Activated CD4-positive, alpha-beta T cell treated with anti-CD3 and anti-CD28 coated beads, Interleukin-2, Interleukin-6, amounts not matched to agents 100 ng/mL and 50 ng/mL, durations not matched to agents 16 hours and 8 hours (primary cell): Measurements from ENCODE around the gene GBE1.
"Not testable (repeated sequence)": the region's sequence is repeated elsewhere in the genome, so short reads cannot be mapped to it uniquely, and the experiment has no call there.

Experiments used
- DNase-seq: peaks from one replicate; pipeline ENCODE4 v3.0.0-alpha.2; 2020

GBE1 gene

GRCh38 chr3:81518945-81519344, 242.5 kb downstream of the GBE1 start:
- no peak for DNase-seq

DNA sequence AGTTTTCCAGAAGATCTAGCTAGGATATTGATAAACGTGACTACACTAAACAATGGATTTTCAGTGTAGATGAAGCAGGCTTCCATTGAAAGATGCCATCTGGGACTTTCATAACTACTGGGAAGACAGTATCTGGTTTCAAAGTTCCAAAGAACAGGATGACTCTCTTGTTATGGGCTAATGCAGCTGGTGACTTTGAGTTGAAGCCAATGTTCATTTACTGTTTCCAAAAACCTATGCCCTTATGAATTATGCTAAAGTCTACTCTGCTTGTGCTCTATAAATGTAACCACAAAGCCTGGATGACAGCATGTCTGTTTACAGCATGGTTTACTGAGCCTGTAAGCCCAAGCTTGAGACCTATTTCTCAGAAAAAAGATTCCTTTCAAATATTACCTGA, 245.4 kb downstream of the GBE1 start:
- DNase-seq, result no peak

- no peak for DNase-seq
Observed at GRCh38 chr3:81513591-81513990, 247.9 kb downstream of the GBE1 start.

DNA sequence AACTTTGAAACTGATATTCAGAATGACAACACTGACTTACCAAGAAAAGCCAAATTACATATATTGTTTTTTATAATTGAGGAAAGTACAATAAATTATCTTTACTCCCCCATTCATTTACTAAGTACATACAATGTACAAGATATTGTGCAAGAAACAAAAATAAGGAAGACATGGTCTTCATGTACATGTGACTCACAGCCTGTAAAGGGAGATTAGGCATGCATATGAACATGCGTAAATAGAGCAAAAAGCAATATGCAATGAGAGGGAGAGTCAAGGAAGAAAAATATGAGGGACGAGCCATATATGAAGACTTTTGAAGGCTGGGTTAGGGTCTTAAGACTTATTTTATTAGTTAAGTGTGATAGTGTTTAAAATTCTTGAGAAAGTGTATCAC, 258.4 kb downstream of the GBE1 start:
- no peak for DNase-seq

DNA sequence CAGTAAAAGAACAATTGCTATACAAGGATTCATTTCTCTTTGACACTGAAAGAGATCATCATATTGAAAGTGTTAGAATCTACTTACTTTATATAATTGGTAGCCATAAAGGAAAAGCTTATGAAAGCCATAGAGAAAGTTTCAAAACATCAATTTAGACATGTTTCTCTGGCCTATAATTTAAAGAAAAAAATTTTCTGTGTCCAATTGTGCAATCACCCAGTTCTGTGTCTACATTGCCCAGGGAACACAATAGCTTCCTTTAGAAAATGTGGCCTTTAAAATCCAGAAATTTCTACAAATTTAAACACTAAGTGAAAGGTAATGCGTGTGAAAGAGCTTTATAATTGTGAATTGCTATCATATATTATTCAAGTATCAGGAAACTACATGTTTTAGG, 259.2 kb downstream of the GBE1 start:
- DNase-seq, result no peak

- no peak for DNase-seq
Observed at GRCh38 chr3:81500039-81500438, 261.4 kb downstream of the GBE1 start.

GRCh38 chr3:81497572-81498251, 263.7 kb downstream of the GBE1 start:
- DNase-seq, result no peak

- DNase-seq, result no peak
Observed at GRCh38 chr3:81496407-81497104, 264.9 kb downstream of the GBE1 start.

DNA sequence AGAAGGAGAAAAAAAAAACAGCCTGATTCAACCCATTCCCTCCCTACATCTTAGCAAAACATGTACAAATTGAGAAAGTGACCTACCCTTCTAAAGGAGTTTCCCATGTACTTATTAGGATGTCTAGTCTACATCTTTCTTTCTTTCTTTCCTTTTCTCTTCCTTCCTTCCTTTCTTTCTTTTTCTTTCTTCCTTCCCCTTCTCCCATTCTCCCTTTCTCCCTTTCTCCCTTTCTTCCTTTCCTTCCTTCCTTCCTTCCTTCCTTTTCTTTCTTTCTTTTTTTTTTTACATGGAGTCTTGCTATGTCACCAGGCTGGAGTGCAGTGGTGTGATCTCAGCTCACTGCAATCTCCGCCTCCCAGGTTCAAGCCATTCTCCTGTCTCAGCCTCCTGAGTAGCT, 269.0 kb downstream of the GBE1 start:
- DNase-seq, result not testable (repeated sequence)

- DNase-seq, result no peak
Observed at GRCh38 chr3:81492040-81492439, 269.4 kb downstream of the GBE1 start.

DNA sequence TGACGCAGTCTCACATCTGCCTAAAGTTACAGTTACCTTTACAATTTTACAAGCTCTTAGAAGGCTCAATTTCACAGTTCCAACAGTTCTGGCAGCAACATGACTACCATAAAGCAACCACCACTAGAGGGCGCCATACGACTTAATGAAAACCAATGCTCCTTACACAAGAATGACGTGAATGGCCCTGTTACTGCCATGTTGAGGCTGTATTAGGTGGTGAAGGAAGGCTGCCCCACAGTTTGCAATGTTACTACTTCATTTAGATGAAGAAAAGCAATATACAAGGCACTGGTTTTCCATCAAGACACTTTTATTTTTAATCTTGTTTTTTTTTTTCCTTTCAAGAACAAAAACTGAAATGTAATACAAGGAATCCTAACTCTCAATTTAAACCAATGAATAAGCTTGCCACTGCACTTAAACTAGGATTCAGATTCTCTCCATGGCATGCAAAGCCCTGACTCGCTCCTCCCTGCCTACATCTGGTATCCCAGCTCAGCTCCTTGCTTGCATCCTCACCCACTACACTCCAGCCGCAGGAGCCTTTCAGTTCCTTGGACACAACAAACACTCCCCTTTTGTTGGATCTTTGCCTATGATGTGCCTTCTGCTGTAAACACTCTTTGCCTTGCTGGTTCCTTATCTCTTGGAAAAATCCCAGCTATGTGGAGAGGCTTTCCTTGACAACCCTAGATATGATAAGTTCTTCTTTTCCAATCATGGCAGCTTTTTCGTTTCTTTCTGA, 270.7 kb downstream of the GBE1 start:
- peak; percentile 84 for DNase-seq

- no peak for DNase-seq
Observed at GRCh38 chr3:81485444-81485865, 276.0 kb downstream of the GBE1 start.

DNA sequence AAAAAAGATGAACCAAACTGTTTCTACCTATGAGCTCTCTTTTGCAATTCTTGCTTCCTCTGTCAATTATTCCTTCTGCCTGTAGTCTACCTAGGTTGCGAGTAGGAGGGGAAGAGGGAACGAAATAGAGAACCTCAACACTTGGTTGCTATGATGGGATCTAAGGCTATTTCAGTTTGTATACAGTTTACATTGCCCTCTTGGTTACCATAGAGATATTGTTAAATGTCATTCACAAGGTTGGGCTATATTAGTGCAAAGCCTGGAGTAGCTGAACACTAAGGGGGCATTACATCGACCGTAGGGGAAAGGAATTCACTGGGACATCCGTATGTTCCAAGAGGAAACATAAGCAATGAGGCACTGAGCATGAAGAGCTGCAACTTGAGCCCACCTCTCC, 276.9 kb downstream of the GBE1 start:
- no peak for DNase-seq

- DNase-seq, result no peak
Observed at GRCh38 chr3:81483046-81483445, 278.4 kb downstream of the GBE1 start.

- no peak for DNase-seq
Observed at GRCh38 chr3:81477740-81478139, 283.7 kb downstream of the GBE1 start.

- no peak for DNase-seq
Observed at GRCh38 chr3:81476692-81477091, 284.8 kb downstream of the GBE1 start.

- no peak for DNase-seq
Observed at GRCh38 chr3:81472600-81473362, 288.7 kb downstream of the GBE1 start.

DNA sequence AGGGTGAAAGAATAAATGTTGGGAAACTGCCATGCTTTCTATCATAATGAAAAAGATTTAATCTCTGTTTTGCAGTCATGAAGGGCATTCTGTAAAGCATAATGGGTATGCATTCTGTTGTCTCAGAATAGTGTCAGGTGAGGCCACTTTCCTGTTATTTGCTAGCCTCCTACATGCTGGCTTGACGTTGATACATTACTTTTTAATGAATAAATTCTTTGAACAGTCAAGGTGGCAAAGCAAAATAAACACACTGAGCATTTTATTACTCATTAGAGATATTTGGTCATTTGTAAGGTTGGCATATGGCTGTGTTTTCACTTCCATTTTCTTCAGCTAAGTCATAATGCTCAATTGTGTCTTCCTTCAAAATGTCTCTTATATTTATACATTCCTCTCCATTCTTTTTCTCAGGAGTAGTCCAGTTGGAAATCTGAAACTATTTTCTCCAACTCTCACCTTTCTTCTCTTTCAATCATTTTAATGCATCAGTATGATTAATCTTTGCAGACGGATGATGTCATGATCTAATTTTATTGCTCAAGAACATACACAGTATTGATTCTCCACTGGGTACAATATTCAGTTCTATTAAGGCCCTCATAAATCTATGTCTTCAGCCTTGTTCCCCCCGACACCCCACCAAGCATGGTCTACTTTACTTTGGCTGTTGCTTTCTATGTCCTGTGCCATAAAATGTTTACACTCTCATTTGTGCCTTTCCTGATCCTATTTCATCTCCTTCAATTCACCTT, 290.7 kb downstream of the GBE1 start:
- no peak for DNase-seq

GRCh38 chr3:81468391-81468790, 293.1 kb downstream of the GBE1 start:
- no peak for DNase-seq

- DNase-seq, result no peak
Observed at GRCh38 chr3:81466201-81466560, 295.3 kb downstream of the GBE1 start.

DNA sequence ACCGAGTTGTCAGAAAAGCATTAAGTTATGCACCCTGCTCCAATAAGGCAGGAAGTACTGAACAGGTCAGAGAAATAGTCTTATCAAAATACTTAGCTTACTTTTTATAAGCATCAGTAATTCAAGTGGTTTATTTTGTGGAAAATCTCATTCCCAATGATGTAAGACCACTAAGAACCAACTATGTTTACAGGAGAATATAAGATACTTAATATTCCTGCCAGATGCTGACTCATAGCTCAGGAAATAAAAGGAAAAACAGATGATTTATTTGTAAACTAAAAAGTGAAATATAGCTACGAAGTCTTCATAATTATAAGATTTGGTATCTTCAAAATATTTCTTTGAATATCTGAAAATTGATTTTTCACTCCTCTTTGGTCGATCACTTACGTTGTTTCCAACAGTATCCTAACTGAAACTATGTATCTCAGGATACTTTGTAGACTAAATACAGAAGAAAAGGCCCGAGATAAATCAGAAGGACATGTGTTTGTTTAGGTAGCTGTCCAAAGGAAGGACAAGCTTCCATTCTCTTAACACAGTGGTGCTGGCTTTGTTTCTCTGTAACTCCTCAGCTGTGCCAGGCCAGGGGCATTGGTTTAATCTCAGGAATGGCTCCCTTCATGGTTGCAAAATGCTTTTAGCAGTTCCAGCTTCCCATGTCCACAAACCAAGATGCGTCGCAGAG, 295.8 kb downstream of the GBE1 start:
- DNase-seq, result no peak

- DNase-seq, result no peak
Observed at GRCh38 chr3:81463781-81464180, 297.7 kb downstream of the GBE1 start.
